Activated CD8-positive, alpha-beta memory T cell treated with anti-CD3 and anti-CD28 coated beads, Interleukin-2, amount 50 U/mL, for 24 hours (primary cell): ENCODE measurements around the gene L3MBTL4.

Experiments used
- DNase-seq: peaks from one replicate; pipeline ENCODE4 v3.0.0-alpha.2; 2020; ENCODE audit errors: extremely low read depth

Gene L3MBTL4

DNA sequence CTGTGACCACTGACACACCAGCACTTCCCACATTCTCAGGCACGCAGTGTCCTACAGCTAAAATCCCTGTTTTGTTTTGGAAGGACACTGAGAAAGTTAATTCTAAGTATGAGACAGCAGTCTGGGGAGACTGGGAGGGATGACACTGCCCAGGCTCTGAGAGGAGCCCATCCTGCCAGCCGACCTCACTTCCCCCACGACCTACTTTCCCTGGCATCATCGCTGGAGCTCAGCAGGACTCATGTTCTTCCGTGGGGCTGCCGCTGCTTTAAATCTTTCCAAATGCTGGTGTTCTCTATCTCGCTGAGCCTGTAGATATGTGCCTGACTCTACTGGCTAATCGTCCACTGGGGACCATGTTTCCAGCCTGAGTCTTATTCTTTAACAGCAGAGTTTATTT is 450.6 kb downstream of the L3MBTL4 start:
- DNase-seq: no peak

DNA sequence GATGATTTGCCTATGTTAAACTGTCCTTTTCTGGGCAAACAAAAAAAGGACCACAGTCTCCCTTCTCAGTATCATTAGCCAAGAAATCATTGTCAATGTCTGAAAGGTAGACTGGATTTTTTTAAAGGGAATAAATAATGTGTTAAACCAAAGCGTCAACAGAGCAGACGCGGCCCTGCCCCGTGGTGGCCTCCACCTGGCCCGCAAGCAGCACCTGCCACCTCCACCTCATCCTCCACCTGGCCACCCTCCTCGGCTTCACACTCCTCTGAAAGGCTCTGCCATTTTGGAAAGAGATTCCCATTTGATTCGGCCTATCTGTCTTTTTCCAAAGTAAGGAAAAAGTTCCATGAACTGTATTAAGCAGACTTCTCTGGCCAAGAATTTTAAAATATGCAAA is 451.4 kb downstream of the L3MBTL4 start:
- no peak for DNase-seq

DNA sequence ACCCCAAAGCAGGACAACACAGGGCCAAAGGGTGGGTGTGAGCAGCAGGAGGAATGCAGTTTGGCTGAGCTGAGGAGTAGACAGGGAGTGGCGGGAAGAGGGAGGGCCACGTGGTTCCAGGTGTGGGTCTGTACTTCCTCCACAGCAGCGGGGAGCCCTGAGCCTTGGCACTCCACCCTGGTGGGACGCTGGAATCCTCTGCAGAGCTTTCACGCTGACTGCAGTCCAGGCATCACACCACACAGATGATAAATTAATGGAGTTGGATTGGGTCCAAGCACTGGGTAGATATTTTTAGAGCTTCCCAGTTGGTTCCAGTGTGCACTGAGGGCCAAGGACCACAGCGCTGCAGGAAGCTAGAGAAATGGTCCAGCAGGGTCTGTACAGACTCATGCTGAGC is 452.3 kb downstream of the L3MBTL4 start:
- DNase-seq: no peak

DNA sequence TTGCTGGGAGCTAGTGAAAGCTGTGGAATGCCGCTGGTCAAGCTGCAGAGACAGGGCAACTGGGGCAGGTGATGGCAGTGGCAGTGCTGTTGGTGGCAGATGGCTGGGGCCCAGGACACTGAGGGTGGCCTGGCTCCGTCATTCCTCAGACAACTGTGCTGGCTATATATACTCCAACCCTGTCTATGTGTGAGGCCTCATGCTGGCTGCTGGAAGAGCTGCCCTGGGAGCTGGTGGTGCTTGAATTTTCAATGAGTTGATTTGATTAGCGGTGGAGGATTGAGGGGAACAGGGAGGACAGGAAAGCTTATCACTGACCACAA is 452.9 kb downstream of the L3MBTL4 start:
- DNase-seq: no peak

DNA sequence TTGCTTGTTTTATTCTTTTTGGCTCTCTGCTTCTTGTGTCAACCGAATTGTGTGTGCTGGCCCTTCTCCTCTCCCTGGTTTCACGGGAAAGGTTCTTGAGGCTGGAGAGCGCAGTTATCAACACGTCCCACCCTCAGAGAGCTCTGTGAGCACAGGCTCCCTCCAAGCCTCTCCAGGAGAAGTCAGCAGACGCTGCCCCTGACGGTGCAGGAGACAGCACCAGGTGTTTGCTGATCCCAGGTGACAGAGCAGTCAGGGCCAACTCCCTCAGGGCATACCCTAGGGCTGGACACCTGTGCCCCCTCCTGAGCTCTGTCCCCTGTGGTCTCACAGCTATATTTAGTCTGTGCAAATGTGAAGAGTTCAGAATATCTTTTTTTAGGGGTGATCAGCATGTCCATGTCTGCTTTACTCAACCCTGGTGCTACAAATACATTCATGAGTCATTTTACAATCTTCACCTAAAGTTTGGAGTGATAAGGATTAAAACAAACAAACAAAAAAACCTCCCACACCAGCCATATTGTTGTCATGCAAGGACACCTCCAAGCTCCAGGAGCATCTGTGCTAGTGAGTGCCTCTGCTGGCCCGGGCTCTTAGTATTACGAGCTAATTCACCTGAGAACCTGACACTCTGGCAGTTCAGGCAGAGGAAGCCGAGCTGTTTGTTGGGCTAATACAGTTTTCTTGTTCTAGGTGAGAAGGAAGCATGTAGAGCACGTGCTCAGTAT is 453.4 kb downstream of the L3MBTL4 start:
- DNase-seq: no peak

DNA sequence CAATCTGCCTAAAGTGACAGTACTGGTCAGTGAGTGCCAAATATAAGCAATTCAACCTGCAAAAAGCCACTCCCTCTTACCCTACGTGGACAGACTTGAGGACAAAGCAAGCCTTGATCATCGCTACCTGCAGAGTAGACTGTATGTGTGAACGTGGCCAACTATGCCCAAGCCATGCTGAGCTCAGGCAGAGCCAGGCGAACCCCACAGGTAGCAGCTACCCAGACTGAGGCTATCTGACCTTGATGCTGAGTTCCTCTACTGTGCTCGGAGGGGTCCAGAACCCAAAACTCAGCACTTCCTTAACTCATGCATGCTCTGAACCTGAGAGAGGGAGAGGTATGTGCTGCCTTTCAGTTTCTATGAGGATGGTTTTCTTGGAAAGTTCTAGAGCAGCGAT is 455.9 kb downstream of the L3MBTL4 start:
- DNase-seq: no peak

DNA sequence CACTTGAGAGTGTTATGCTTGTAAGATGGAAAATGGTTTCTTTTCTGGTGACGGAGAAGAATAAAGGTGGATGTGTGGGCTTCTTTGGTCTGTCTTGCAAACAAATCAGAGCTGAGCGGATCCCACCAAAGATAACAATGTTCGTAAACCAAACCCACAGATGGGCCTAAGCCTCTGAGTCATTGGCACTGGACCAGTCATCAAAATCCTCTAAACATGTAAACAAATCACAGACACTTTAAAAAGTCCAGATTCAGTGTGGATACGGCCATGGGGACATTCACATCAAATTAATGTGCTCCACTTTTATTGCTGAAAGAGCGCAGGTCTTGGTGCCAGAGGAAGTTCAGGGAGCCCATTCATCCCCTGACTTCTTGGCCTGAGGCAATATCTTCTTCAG is 458.9 kb downstream of the L3MBTL4 start:
- no peak for DNase-seq

DNA sequence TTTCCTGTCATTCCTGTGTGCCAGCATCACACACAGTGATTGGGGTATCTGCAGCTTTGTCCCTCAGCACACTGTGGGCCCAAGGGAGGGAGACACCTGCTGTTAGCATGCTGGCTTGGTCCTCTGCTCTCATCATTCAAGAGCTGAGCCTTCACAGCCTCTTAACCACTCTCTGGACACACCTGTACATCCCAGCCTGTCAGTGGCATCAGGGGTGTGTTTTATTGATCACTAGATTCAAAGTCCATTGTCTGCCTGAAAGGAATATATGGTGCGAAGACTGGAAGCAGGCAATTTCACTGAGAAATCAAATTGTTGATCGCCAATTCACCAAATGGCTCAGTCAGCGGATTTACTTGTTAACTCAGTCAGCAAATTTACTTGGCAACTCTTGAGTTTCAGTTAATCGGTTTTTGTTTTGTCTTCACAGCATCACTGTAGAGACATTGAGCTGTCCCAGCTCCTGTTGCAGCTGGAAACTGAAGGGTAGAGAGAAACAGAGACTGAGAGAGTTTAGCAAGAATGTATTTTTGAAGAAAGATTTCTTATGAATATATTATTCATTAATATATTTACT is 463.1 kb downstream of the L3MBTL4 start:
- no peak for DNase-seq

DNA sequence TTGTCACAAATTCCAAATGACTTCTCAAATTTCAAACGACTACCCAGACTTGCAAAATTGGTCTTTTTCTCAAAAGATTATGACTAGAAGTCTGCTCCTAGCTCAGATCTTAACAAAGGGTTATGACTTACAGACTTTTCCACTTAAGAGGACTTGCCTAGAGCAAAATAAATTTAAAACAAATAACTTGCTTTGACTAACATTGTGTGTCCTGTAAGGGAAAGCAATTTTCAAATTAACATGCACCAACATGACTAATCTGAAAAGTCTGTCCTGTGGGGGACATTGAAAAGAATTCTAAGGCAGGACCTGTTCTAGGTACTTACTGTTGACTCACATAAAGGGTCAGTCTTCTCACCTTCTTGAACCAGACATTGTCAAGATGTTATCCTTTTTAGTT is 465.9 kb downstream of the L3MBTL4 start:
- no peak for DNase-seq

DNA sequence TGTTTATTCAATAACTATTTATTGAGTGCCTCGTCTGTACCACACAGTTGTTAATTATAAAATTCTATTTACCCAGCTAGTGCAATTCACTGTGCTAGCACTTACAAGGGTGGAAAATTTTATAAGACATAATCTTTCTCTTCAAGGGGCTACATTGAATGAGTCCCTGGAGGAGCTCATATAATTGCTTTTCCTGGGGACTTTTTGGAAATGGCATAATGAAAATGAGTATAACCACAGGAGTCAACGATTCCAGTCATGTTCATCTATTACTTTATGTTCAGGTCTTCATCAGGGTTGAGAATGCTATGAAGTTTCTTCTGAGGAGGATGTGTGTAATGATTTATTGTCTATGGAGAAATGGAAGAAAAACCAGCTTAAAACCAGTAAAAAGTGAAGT is 466.5 kb downstream of the L3MBTL4 start:
- no peak for DNase-seq

DNA sequence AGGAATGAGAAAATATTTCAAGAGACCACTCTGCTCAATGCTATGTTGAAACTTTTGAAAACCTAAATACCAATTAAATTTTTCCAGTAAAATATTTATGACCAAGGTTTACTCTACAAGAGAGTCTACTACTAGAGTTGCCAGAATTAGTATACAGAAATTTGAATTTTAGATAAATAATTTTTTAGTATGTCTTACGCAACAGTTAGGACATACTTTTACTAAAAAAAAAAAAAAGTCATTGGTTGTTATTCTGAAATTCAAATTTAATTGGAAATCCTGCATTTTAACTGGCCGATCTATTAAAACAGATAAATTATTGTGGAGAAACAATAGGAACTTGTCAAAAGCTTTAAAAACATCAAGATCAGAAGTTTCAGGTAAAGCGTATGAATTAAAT is 470.3 kb downstream of the L3MBTL4 start:
- no peak for DNase-seq

DNA sequence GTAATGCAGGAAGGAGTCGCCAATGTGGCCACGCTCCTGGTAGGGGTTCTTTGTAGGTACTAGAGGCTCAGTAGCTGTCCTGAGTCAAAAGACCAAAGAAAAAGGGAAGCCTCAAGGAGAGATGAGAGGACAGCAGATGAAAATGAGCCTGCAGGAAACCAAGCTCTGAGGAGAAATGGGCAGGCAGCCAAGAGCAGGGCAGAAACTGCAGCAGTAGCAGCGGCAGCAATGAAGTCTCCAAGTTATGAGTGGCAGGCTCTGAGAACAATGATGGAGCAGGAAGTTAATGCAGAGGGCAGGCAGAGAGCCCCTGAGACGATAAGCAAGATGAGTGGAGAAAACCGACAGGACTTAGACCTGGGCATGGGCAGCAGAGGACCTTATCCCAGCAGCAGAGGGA is 471.2 kb downstream of the L3MBTL4 start:
- DNase-seq: no peak

DNA sequence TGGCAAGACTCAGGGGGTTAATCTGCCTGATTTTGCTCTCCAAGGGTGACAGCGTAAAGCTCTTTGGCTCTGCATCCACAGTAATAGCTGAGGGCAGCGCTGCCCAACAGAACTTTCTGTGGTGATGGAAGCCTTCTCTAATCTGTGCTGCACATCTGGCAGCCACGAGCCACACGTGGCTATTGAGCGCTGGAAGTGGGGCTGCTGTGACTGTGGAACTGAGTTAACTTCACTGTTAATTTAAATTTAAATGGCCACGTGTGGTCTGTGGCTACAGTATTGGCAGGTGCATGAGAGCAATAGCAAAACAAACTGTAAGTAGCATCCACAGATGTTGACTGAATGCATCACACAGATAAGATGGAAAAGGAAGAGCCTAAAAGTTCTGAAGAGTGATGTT is 472.1 kb downstream of the L3MBTL4 start:
- DNase-seq: no peak

DNA sequence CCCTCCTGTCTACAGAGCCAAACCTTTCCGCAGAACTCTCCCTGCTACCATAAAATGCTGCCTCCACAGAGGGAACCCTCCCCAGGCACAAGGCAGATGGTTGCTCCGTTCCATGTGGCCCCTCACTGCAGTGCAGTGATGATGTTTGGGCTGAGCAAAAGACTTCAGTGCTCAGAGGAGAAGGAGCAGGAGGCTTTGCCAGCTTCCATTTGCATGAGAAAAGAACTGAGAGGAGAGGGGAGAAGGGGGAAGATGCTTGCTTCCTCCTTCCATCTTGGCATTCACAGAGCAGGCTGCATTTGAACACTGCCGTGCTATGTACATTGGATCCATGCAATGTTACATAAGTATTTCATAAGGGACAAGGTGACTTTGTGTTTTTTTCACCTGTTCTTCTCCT is 472.8 kb downstream of the L3MBTL4 start:
- DNase-seq: no peak

DNA sequence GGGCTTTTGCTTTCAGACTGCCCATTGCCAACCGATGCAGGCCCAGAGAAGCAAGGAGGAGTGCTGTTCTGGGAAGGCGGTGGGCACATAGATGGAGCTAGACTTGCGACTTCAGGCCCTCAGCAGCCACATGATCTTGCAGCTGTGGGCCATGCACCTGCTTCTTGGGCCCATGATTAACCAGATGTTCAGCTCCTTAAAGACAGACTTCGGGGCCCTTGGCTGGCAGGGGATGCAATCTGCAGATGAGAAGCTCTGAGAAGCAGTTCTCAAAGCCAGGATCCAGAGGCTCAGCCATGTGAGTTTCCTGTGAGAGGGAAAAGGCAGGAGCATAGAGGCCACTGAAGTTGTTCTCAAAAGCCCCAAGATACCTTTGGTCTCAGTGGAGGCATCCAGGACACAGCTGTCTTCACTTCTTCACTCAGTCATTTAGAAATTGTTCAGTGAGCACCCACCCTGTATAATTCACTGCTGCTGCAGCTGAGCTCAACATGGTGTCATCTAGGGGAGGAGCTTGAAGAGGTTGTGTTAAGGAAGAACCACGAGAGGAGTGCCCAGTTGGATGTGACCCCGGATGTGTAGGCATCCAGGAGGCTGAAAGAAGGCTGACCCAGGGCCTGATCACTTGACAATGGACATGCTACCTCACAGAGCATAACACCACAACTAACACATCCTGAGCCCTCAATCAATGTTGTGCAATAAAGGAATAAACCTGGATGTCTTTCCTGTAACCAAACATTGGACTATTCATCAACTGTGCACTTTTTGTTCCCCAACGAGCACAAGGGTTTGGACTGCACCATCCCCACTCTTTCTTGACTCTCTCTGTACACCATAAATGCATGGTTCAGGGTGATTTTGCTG is 474.7 kb downstream of the L3MBTL4 start:
- DNase-seq: no peak

DNA sequence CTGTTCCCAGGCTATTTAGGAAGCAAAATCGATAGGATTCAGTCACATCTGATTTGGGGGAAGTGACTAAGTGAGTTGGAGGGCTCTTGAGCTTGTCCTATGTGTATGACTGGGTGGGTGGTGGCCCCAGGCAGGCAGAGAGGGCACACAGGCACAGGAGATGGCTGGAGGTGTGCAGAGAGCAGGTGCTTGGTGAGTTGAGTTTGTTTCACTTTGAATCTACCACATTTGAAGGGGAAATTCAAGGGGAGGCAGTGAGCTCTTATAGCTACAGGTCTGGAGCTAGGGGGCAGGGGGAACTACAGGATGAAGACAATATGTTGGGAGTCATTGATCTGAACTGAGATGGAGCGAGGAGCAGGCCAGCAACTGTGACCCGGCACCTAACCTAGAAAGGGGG is 476.9 kb downstream of the L3MBTL4 start:
- DNase-seq: no peak

DNA sequence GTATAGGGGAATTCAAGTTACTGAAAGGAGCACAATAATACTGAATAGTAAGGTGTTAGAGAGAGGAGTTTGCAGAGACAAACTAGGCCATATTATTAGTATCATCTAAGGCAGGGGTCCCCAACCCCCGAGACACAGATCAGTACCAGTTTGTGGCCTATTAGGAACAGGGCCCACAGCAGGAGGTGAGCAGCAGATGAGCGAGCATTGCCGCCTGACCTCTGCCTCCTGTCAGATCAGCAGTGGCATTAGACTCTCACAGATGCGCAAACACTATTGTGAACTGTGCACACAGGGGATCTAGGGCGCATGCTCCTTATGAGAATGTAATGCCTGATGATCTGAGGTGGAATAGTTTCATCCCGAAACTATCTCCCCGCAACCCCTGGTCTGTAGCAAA is 477.6 kb downstream of the L3MBTL4 start:
- DNase-seq: no peak

DNA sequence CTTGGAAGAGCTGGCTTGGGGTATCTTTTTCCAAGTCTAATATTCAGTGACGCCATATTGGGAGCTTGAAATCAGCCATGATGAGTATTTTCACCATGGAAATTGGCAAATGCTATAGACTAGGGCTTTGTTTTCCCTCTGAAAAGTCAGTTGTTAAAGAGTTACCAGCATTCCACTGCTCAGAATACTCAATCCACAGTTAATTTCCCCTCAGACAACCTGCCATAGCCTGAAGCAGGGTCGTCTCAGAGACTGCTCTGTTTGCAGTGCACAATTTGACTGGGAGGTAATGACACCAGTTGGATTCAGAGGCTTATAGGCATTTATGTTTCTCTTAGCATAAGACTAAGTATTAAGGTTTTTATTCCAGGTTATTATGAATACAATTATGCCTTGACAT is 483.9 kb downstream of the L3MBTL4 start:
- DNase-seq: no peak

DNA sequence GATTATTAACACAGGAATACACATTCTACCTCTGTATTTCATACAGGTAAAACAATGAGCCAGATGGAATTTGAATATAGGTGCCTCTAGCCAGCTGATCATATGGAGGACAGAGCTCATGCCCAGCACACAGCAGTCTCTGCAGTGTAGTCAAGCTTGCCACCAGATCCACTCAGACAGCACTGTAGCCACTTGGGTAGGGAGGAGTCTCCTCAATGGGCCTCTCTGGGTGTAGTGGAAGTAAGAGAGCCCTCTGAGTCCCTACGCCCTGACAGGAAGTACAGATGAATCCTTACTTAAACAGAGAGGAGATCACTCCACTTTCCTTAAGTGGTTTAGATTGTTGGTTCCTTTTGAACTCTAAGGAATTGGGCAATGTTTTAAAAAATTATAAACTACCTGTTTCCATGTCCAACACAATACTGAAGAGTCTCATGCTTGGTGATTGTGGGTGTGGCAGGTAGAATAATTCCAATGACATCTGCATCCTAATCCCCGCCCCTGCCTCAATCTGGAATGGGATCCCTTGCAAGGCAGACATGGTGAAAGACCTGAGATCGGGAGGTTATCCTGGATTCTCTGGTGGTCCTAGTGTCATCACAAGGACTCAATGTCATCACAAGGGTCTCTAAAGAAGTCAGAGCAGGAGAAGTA is 496.4 kb downstream of the L3MBTL4 start:
- DNase-seq: no peak

DNA sequence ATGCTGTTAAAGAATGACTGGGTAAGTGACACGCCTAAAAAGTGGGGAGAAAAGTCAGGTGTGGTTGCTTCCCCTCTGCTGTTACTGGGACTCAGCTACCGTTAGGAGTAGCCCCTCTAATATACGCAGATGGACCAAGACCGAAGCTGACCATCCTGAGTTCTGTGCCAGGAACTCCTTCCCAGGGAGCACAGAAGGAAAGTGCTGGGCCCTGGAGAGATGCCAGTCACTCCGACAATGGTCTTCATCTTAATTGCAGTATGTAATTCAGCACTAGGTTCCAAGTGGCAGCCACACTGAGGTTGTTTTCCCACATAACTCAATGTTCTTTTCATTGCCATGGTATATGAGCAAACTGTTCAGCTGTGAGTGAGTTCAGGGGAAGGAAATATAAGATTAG is 499.8 kb downstream of the L3MBTL4 start:
- DNase-seq: no peak

DNA sequence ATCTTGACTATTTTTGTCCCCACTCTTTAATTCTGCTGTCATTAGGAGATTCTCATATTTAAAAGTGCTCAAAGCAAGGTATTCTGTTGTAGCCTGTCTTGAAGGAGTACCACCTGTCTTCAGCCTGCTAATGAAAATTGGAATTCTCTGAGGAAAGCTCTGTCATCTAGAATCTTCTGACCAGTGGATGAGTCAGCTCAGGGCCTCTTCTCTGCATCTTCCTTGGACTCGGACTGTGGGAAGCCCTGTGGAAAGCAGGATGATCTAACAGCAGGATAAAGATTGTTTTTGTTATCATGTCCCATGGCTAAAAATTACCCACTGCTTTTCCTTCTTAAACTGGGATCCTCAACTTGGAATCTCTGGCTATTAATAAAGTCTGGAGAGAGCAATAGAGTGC is 500.7 kb downstream of the L3MBTL4 start:
- DNase-seq: no peak

DNA sequence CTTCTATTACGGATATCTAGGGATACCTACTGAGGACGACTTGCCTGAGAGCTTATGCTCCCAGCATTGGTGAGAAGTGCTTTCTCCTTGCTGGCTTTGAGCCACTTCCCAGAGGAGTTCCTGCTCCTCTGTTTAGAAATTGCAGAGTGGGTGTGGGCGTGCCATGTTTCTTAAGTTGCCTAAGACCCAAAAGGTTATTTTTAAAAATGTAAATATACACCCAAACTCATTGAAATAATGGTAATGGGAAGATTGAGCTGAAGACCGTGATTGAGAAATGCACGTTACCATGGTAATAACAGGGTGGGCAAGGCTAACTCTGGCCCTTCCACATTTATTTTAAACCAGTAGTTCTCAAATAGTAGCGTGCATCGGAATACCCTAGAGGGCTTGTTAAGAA is 502.1 kb downstream of the L3MBTL4 start:
- no peak for DNase-seq

DNA sequence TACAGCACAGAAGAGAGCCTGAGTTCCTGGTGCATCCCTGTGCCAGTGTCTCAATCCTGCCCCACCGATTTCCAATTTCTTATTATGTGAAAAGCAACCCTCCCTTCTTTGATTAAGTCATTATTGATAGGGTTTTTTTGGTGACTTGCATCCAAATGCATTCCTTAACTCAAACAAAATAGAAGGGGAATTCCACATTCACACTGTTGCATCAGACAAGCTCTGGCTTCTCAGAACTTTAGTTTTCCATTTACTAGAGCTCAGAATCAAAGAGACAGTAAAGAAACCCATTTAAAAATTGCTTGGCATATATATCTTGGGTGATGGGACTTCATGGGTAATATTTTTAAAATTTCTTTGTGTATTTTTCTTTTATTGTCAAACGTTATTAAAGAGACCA is 505.6 kb downstream of the L3MBTL4 start:
- no peak for DNase-seq
